ENCODE measurements around the gene EIF2AK2.

DNA sequence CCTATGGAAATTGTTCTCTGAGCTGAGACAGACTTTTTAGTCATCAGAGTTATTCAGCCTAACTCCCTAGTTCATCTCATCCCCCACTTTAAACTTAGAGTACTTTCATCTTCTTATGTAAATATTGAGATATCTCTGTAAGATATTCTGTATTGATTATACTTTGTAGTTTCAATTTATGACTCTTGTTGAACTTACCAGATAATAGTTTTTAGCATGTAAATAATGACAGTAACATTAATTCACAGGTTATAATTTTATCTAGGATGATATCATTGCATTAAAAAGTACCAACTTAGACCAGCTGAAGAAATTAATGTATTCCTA, 14.8 kb upstream of the EIF2AK2 start:
- TF ChIP-seq, protein P1, sequence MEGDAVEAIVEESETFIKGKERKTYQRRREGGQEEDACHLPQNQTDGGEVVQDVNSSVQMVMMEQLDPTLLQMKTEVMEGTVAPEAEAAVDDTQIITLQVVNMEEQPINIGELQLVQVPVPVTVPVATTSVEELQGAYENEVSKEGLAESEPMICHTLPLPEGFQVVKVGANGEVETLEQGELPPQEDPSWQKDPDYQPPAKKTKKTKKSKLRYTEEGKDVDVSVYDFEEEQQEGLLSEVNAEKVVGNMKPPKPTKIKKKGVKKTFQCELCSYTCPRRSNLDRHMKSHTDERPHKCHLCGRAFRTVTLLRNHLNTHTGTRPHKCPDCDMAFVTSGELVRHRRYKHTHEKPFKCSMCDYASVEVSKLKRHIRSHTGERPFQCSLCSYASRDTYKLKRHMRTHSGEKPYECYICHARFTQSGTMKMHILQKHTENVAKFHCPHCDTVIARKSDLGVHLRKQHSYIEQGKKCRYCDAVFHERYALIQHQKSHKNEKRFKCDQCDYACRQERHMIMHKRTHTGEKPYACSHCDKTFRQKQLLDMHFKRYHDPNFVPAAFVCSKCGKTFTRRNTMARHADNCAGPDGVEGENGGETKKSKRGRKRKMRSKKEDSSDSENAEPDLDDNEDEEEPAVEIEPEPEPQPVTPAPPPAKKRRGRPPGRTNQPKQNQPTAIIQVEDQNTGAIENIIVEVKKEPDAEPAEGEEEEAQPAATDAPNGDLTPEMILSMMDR (IDR thresholded peaks at IDR 0.05; ENCODE audit: low read depth, low read length): no peak
- TF ChIP-seq EZH2phosphoT487 (IDR thresholded peaks at IDR 0.05; ENCODE audit: low read depth): no peak

All from OCI-LY3 (cell line).